CD4-positive, alpha-beta T cell treated with Interleukin-1 beta for 1 hour (primary cell): ENCODE data around the gene TM4SF5.

Experiments
- DNase-seq, 2 donors: peaks; one replicate each; pipeline ENCODE4 v3.0.0-alpha.2; 2020 to 2022

Gene TM4SF5, protein sequence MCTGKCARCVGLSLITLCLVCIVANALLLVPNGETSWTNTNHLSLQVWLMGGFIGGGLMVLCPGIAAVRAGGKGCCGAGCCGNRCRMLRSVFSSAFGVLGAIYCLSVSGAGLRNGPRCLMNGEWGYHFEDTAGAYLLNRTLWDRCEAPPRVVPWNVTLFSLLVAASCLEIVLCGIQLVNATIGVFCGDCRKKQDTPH

GRCh38 chr17:4771519-4772234 lies at the start of gene TM4SF5:
Gene TM4SF5 (plus strand): TSS chr17:4771886. CDS start chr17:4771923, 37 bp downstream.
- no peak for DNase-seq

- no peak for DNase-seq
Measured at GRCh38 chr17:4722678-4723240, 48.9 kb upstream of the TM4SF5 start.

DNA sequence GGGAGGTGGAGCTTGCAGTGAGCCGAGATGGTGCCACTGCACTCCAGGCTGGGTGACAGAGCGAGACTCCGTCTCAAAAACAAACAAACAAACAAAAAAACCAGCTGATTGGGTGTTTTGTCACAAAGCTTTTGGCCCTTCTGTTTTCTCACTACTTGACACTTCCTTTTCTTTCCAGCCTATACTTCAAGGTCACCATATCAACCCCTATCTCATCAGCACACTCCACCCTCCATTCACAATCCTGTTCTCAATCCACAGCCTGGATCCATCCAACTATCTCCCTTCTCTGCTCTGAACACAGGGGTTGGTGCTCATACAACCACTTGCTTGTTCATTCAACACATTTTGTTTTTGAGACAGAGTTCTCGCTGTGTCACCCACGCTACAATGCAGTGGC lies 47.0 kb upstream of the TM4SF5 start:
- DNase-seq, result no peak

DNA sequence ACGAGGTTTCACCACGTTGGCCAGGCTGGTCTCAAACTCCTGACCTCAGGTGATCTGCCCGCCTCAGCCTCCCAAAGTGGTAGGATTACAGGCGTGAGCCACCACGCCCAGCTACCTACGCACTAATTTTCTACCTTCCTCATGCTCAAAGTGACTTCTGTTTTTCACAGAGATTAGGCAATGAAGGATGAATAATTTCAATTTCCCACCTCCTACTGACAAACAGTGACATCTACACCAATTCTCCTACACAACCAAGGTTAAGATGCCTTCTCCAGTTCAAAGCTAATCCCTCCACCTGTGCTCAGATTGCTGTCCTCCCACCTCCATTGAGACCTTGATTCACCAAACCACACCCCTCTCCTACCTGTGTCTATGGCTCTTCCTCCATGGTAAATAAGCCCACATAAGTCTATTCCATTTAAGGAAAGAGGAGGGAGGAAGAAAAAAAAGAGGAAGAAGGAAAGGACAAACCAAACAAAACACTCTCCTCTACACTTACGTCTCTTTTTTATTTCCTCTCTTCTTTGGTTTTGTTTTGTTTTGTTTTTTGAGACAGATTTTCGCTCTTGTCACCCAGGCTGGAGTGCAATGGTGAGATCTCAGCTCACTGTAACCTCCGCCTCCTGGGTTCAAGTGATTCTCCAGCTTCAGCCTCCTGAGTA lies 45.9 kb upstream of the TM4SF5 start:
- peak in 1 of 2 donors; percentile 53 for DNase-seq

- peak in 1 of 2 donors; percentile 37 for DNase-seq
Measured at GRCh38 chr17:4728124-4728523, 43.6 kb upstream of the TM4SF5 start.

GRCh38 chr17:4733073-4733531 lies 38.6 kb upstream of the TM4SF5 start:
- DNase-seq, result peak; percentile 29 to 78

- DNase-seq, result no peak
Measured at GRCh38 chr17:4734857-4735475, 36.7 kb upstream of the TM4SF5 start.

DNA sequence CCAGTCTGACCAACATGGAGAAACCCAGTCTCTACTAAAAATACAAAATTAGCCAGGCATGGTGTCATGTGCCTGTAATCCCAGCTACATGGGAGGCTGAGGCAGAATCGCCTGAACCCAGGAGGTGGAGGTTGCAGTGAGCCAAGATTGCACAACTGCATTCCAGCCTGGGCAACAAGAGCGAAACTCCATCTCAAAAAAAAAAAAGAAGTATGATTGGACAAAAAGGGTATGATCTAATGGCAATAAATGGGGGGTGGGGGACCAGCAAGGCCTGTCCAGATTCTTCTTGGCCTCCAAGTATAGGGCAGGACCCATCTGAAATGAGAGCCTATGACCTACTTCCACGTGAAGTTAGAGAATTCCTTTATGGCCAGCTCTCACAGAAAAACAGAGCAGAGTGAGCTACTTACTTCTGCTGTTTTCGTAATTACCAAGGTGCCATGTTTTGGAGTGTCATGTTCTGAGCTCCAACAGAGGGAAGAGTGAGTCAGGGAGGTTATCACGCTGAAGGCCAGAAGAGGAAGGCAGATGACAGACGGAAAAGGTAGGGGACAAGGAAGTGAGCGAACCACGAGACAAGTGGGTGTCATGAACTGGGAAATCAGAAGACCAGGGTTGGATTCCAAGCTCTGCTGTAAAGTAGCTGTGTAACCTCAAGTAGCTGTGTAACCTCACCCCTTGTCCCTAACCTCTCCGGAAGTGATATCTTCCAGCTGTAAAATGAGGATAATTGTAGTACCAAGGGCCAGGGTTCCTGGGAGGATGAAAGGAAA lies 35.6 kb upstream of the TM4SF5 start:
- peak in 1 of 2 donors; percentile 65 for DNase-seq

- peak; percentile 41 to 42 for DNase-seq
Measured at GRCh38 chr17:4738136-4739121, 33.3 kb upstream of the TM4SF5 start.

DNA sequence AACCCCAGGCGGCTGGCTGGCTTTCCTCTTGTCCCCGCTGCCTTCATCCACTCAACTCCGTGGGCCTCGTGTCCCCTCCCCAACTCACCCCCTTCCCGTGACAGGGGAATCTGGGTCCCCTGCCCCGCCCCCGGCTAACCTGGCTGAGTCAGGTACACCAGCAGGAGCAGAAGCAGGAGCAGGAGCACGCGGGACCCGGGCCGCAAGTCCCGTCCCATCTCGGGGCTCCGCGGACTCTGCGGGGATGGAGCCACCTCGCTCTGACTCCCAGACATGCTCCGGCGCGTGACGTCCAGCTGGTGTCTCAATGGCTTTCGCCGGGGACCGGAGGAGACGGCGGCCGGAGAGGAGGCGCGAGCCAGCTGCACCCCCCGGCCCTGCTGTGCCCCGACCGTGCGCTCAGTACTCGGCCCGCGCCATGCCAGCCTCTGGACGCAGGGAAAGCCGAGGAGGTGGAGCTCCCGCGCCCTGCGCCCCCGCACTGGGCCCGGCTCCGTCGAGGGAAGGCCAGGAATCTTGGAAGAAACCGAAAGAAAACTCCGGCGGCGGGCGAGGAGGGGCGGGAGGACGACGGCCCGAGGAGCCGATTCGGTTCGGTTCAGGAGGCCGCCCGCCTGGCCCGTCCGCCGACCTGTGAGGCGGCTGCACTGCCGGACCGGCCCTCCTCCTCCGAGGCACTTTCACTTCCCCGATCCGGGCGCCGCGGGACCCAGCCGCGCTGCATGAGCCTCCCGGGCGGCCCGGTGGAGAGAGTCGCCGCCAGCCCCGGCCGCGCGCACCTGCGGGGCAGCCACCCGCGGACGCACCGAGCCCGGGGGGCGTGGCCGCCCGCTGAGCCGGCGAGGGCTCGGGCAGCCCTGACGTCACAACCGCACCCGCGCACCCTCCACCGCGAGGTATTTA lies 32.3 kb upstream of the TM4SF5 start, which contains the start of the genes CXCL16 and ZMYND15:
Gene CXCL16 (minus strand): TSS at position 807 of the 903 bp plus-strand sequence. CDS start 589 bp downstream, at position 218.
Gene ZMYND15 (plus strand): TSS at position 712 of the 903 bp plus-strand sequence. CDS start 716 bp downstream, outside the sequence.
- peak; percentile 76 to 79 for DNase-seq

DNA sequence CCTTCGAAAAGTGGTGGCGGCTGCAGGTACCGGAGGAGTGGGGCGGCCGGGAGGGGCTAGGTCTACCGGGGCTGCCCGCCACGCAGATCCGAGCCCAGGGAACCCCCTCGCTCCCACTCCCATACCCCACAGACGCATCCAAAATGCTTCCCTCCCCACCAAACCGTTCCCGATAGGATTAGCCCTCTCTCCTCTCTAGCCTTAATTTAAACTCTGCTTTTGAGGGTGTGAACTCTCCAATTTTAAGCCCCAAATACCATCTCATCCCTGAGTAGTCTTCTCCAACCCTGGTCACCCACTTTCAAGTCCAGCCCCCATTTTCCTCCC lies 31.7 kb upstream of the TM4SF5 start:
- DNase-seq, result no peak

DNA sequence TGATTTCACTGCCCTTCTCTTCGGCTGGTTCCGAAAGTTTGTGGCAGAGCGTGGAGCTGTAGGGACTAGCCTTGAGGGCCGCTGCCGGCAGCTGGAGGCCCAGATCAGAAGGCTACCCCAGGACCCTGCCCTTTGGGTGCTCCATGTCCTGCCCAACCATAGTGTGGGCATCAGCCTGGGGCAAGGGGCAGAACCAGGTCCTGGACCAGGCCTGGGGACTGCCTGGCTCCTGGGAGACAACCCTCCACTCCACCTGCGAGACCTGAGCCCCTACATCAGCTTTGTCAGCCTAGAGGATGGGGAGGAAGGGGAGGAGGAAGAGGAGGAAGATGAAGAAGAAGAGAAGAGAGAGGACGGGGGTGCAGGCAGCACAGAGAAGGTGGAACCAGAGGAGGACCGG lies 31.1 kb upstream of the TM4SF5 start:
- DNase-seq, result no peak

DNA sequence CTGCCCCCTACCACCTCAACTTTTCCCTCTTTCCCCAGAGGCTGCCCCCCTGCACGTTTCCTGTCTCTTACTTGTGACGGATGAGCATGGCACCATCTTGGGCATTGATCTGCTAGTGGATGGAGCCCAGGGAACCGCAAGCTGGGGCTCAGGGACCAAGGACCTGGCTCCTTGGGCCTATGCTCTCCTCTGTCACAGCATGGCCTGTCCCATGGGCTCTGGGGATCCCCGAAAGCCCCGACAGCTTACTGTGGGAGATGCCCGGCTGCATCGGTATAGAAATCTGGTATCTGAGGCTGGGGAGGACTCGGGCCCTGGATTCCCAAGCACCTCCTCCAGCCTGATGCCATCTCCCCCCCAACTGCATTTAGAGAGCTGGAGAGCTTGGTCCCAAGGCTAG lies 30.1 kb upstream of the TM4SF5 start:
- no peak for DNase-seq

DNA sequence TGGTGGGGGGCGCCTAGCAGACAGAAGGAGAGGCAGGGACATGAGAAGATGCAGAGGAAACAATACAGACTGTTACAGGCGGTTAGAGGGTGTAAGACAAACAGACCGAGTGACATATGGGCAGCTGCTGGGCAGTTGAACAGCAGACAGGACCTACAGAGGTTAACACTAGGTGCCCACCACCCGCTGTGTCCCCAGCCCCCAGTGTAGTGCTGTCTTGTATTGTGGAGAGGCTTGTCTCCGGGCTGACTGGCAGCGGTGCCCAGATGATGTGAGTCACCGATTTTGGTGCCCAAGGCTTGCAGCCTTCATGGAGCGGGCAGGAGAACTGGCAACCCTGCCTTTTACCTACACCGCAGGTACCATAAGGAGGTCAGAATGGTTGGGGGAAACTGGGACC lies 29.6 kb upstream of the TM4SF5 start:
- DNase-seq, result no peak

DNA sequence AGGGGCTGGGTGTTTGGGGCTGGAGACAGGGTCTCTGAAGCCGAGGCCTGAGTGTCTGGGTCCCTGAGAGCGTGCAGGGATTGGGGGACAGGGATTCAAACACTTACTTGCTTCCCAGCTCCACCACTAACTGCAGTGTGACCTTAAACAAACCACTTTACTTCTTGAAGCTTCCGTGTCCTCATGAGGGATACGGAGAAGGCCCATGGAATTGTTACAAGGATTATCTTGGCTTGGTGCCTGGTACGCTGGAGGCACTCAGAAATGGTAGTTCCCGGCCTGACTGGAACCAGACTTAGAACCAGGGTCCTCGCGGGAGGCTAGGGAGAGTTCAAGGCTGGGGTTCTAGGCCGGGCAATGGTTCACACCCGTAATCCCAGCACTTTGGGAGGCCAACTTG lies 29.1 kb upstream of the TM4SF5 start:
- no peak for DNase-seq

DNA sequence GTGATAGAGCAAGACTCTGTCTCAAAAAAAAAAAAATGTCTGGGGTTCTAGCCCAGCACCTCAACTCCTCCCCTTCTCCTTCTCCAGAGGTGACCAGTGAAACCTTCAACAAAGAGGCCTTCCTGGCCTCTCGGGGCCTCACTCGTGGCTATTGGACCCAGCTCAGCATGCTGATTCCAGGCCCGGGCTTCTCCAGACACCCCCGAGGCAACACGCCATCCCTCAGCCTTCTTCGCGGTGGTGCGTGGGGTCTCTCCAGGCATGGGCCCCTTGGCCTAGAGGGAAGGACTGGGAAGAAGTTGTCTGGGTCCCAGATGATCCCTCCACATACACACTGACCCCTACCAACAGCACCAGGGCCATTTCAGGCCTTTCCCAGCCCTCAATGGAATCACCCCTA lies 28.5 kb upstream of the TM4SF5 start:
- no peak for DNase-seq

DNA sequence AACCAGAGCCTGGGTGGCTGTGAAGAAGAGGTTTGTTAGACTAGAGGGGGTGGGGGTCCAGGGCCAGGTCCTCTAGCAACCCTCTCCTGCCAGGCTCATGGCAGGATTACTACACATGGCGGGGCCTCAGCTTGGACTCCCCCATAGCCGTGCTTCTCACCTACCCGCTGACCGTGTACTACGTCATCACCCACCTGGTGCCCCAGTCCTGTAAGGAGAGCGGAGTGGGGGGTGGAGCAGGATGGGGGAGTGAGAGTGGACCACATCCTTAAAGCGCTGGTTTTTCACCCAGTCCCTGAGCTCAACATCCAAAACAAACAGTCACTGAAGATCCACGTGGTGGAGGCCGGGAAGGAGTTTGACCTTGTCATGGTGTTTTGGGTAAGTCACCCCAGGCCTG lies 27.8 kb upstream of the TM4SF5 start:
- no peak for DNase-seq

- no peak for DNase-seq
Measured at GRCh38 chr17:4744999-4745969, 26.4 kb upstream of the TM4SF5 start.

GRCh38 chr17:4747847-4748246 lies 23.8 kb upstream of the TM4SF5 start:
- DNase-seq, result peak; percentile 42 to 62
